ENCODE results near the gene DCD. TPM values are rescaled to one million over a fixed set of nuclear protein-coding genes. Genes with fewer than 3 reads are reported as not detected.
A peak's percentile ranks its signal among the peaks of the same experiment; 100 is the strongest.

DCD gene
- polyA plus RNA-seq, 1 donor from 2014 or later = not detected

- Histone ChIP-seq H4K20me1 (ENCODE audit: insufficient read depth) (no peaks in the 10 kb centered on the region), H3K4me3 (ENCODE audit: low read length) (no peak overlapping the region), H3K4me2 (ENCODE audit: low read length) (no peak overlapping the region), H3K9me3 (ENCODE audit: low read length) (no peaks in the 10 kb centered on the region), H3K9me2 (ENCODE audit: insufficient read depth, low read length) (no peaks in the 10 kb centered on the region), H3K9ac (ENCODE audit: low read length) (no peak overlapping the region), H3F3A (ENCODE audit: insufficient read depth, low read length, poor library complexity, severe bottlenecking) (no peaks in the 10 kb centered on the region), H3K79me2 (replicated peaks; ENCODE audit: insufficient read depth, low read length) (no peaks in the 10 kb centered on the region), H3K27ac (ENCODE audit: low read length) (no peak overlapping the region), H3K36me3 (ENCODE audit: insufficient read depth, low read length) (no peaks in the 10 kb centered on the region), H3K27me3 (ENCODE audit: insufficient read depth, low read depth, low read length) (no peaks in the 10 kb centered on the region), H2AFZ (ENCODE audit: low read depth, low read length) (no peak overlapping the region)
- TF ChIP-seq POLR2AphosphoS5 (IDR thresholded peaks at IDR 0.05) (no peak), CTCF (IDR thresholded peaks at IDR 0.05; ENCODE audit: poor library complexity, severe bottlenecking) (no peak), MXI1 (conservative IDR thresholded peaks at IDR 0.05; ENCODE audit: poor library complexity, severe bottlenecking) (no peak), EZH2 (IDR thresholded peaks at IDR 0.05; ENCODE audit: borderline replicate concordance, insufficient read depth, low read length, poor library complexity, severe bottlenecking) (no peak), REST (IDR thresholded peaks at IDR 0.05; ENCODE audit: borderline replicate concordance) (no peak), RAD21 (conservative IDR thresholded peaks at IDR 0.05) (no peak), EP300 (conservative IDR thresholded peaks at IDR 0.05; ENCODE audit: poor library complexity, severe bottlenecking) (no peak), SMC3 (conservative IDR thresholded peaks at IDR 0.05; ENCODE audit: poor library complexity) (no peak), TAF1 (IDR thresholded peaks at IDR 0.05; ENCODE audit: low read depth) (no peak)
Measured at GRCh38 chr12:54603872-54604271, 44.3 kb downstream of the DCD start.

- Histone ChIP-seq H4K20me1 (ENCODE audit: insufficient read depth) (no peaks in the 10 kb centered on the region), H3K4me3 (ENCODE audit: low read length) (no peak overlapping the region), H3K4me2 (ENCODE audit: low read length) (no peak overlapping the region), H2AFZ (ENCODE audit: low read depth, low read length) (no peak overlapping the region), H3K9me3 (ENCODE audit: low read length) (no peaks in the 10 kb centered on the region), H3K36me3 (ENCODE audit: insufficient read depth, low read length) (no peaks in the 10 kb centered on the region), H3K79me2 (replicated peaks; ENCODE audit: insufficient read depth, low read length) (no peaks in the 10 kb centered on the region), H3K9ac (ENCODE audit: low read length) (no peak overlapping the region), H3K27me3 (ENCODE audit: insufficient read depth, low read depth, low read length) (no peaks in the 10 kb centered on the region), H3K27ac (ENCODE audit: low read length) (no peak overlapping the region), H3K9me2 (ENCODE audit: insufficient read depth, low read length) (no peaks in the 10 kb centered on the region), H3F3A (ENCODE audit: insufficient read depth, low read length, poor library complexity, severe bottlenecking) (no peaks in the 10 kb centered on the region)
- TF ChIP-seq REST (IDR thresholded peaks at IDR 0.05; ENCODE audit: borderline replicate concordance) (no peak), RAD21 (conservative IDR thresholded peaks at IDR 0.05) (peak; percentile 54), SMC3 (conservative IDR thresholded peaks at IDR 0.05; ENCODE audit: poor library complexity) (peak; percentile 64), CTCF (IDR thresholded peaks at IDR 0.05; ENCODE audit: poor library complexity, severe bottlenecking) (peak; percentile 70), EZH2 (IDR thresholded peaks at IDR 0.05; ENCODE audit: borderline replicate concordance, insufficient read depth, low read length, poor library complexity, severe bottlenecking) (no peak), TAF1 (IDR thresholded peaks at IDR 0.05; ENCODE audit: low read depth) (no peak), POLR2AphosphoS5 (IDR thresholded peaks at IDR 0.05) (no peak)
Measured at GRCh38 chr12:54603173-54603814, 44.9 kb downstream of the DCD start.
